Measurements from ENCODE around the gene ZSCAN2.
"Not testable (repeated sequence)": the region's sequence is repeated elsewhere in the genome, so short reads cannot be mapped to it uniquely, and the experiment has no call there.

ZSCAN2 gene

DNA sequence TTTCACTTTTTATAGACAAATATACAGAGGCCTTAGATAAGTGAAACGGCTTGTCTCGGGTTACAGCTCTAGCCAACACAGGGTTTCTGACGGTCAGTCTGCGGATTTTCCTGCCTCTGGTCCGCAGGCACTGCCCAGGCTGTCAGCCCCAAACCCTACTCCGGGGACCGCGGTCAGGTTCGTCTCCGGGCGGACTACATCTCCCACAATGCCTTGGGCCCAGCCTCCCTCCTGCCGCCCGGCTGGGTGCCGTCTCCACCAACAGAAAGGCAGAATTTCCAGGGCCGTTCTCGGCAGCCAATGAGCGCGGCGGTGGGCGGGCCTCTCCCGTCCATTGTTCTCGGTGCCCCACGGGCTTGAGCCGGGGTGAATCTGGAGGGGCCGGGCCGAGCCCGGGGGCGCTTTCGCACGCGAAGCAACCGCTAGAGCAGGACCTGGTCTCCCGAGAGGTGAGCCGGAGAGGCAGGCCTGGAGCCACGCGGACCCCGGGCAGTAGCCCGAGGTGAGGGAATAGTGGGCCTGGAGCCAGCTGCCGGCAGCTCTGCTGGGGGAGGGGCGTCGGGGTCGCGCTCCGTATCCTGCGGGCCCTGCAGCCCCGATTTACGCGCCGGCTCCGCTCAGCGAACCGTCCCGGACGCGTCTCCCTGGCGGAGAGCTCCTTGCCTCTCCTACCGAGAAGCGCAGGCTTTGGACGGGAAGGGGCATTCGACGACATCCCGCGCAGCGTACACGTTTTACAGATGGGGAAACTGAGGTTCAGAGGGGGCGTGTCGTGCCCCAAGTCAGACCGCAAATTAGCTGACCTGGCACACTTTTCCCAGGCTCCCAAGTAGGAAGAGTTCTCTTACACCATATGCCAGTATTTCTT, at the start of gene ZSCAN2:
TSS of gene ZSCAN2 (plus strand) at position 323 of the 868 bp plus-strand sequence. CDS start 2,919 bp downstream, outside the sequence.
- peak; percentile 83 to 93 (median 89) for DNase-seq (ENCODE audit: low read depth in 2 of 3, low spot score in 2 of 3)

DNA sequence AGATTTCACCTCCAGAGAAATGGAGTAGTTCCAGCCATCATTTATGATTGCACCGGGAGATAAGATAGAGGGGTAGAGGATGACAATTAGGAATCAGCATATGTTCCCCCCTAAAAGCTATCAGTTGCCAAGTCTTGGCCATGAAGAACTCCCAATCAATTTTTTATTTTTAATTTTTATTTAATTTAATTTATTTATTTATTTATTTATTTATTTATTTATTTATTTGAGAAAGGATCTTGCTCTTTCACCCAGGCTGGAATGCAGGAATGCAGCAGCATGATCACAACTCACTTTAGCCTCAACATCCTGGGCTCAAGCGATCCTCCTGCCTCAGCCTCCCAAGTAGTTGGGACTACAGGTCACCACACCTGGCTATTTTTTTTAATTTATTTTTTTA, 49.2 kb upstream of the ZSCAN2 start:
- not testable (repeated sequence) for DNase-seq (ENCODE audit: low read depth in 2 of 3, low spot score in 2 of 3)

DNA sequence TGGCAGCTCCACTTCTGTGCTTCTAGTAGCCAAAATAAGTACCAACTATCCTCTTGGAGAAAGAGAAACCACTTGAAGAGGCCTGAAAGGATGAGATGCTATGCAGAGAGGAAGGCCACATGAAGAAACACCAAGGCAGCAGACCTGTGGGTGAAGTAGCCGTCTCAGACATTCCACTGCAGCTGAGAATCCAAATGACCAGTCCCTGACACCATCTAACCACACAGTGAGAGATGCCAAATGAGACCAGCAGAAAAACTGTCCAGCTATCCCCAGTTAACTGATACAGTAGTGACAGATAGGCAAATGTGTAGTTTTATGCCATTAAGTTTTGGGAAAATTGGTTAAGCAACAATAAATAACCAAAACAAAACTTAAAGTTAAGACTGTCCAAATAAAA, 47.9 kb upstream of the ZSCAN2 start:
- DNase-seq (ENCODE audit: low read depth in 2 of 3, low spot score in 2 of 3), result no peak

DNA sequence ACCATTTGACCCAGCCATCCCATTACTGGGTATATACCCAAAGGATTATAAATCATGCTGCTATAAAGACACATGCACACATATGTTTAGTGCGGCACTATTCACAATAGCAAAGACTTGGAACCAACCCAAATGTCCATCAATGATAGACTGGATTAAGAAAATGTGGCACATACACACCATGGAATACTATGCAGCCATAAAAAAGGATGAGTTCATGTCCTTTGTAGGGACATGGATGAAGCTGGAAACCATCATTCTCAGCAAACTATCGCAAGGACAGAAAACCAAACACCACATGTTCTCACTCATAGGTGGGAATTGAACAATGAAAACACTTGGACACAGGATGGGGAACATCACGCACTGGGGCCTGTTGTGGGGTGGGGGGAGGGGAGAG, 44.1 kb upstream of the ZSCAN2 start:
- not testable (repeated sequence) for DNase-seq (ENCODE audit: low read depth in 2 of 3, low spot score in 2 of 3)

DNA sequence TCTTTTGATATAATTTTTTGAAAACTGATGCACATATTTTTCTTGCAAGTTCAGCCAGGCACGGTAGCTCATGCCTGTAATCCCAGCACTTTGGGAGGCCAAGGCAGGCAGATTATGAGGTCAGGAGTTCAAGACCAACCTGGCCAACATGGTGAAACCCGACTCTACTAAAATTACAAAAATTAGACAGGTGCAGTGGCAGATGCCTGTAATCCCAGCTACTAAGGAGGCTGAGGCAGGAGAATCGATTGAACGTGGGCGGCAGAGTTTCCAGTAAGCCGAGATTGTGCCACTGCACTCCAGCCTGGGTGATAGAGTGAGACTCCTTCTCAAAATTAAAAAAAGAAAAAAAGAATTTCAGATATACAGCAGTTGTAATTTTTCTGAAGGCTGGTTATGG, 32.8 kb upstream of the ZSCAN2 start:
- not testable (repeated sequence) for DNase-seq (ENCODE audit: low read depth in 2 of 3, low spot score in 2 of 3)

DNA sequence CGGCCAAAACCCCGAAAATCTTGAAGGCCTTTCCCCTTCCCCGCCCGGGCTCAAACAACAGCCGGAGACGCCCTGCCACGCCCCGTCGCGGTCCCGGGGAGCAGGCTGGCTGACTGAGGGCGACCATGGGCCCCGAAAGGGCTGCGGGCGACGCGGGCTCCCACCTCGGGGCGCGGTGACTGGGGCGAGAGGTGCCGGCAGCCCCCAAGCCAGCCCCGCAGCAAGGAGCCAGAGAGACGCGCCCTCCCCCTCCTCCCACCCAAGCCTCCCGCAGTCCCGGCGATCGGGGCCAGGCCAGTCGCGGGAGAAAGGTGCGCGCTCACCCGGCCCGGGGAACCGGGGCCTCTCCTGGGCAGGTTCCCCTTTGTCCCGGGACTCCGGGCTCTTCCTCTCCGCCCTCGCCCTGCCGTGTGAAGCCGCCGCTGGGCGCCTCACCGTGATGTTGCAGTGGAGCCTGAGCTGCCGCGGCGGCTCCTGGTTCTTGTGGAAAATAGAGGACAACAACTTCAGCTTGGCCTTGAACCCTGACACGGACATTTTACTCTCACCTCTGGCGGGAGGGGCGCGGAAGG, 30.6 kb upstream of the ZSCAN2 start:
- peak; percentile 16 to 31 (median 28) for DNase-seq (ENCODE audit: low read depth in 2 of 3, low spot score in 2 of 3)

DNA sequence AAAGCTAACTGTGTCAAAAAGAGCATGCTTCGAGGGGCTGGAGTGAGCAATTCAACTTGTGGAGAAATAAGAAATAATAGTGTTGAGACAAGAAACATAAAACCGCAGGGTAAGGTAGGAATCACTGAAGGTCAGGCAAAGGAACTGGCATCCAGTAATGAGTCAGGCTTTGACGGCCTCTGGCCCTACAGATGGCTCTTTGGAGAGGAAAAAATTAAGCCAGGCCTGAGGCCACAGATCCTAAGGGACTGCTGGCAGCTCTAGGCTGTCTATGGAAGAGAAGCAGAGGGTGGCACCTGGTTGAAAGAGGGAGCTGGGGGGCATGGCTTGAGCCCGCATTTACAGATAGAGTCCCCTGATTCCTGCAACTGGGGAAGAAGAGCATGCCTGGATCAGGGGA, 28.6 kb upstream of the ZSCAN2 start:
- no peak for DNase-seq (ENCODE audit: low read depth in 2 of 3, low spot score in 2 of 3)

DNA sequence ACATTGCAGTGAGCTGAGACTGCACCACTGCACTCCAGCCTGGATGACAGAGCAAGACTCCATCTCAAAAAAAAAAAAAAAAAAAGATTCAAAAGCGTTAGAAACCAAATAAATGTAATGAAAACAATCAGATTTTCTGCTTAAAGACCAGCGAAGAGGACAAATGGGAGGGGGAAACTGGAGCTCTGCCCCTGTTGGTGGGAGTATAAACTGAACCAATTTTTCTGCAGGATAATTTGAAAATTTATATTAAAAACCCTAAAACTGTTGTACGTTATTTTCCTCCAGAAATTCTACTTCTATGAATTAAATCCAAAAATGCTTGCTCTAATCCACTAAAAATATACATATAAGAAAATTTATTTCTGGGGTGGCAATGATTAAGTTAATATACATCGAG, 25.3 kb upstream of the ZSCAN2 start:
- no peak for DNase-seq (ENCODE audit: low read depth in 2 of 3, low spot score in 2 of 3)

DNA sequence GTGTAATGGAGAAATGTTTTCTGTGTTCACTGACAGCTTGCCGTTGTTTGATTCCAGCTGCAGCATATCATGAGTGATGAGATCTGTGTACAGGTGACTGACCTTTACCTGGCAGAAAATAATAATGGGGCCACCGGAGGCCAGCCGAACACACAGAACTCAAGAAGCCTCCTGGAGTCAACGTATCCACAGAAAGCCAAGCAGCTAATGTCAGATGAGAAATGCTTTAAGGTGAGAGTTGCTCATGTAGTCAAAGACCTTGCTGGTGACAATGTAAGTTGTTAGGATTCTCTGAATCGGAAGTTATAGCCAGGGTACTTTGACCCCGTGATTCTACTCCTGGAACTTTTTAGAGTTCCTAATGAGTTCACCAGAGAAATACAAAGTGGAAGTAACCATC, 22.9 kb upstream of the ZSCAN2 start:
- DNase-seq (ENCODE audit: low read depth in 2 of 3, low spot score in 2 of 3), result not testable (repeated sequence)

DNA sequence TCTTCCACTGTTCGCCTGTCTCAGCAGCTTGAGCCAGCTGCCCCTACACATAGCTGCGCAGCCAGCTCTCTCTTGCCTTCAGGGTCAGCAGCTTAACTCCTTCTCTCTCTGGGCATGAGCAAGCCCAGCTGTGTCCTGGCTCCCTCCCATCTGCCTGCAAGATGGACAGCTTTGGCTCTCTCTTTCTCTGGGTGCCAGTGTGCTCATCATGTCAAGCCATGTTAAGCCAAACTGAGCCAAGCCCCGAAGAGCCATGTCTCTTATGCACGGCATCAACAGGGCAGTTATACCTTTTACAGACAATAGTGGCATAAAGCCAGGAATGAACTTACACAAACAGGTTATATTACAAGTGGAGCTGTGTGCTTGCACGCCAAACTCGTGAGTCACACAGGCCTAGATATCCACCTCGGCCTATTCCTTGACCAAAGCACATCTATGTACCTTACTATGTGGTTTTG, 21.5 kb upstream of the ZSCAN2 start:
- not testable (repeated sequence) for DNase-seq (ENCODE audit: low read depth in 2 of 3, low spot score in 2 of 3)

DNA sequence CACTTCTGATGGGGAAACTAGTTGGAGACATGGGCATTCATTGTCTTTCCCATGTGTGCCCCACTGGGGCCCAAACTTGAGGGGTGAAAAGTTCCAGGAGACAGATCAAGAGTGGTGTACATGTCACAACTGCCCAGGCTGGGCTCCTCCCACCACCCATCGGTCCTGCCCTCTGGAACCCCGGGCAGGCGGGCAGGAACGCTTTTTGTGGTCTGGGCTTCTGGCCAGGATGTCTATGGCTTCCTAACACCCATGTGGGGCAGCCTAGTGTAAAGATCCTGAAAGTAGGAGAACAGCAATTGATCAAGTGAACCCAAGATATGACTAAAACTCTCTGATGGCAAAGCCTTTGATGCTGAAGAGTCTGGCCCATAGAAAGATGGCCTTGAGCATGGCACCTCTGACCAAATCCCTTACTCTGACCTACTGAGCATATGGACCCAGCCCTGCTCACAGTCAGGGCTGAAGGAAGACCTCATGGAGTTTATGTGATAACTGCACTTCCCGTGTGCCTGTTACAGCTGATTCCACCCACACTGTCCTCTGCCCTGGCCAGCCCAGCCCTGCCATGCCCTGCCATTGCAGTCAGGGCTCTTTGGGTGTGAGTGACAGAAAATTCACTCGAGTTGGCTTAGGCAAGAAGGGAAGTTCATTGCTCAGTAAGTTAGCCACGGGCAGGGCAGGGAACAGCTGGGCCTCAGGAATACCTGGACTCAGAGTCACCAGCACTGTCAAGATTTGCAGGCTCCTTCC, 19.0 kb upstream of the ZSCAN2 start:
- DNase-seq (ENCODE audit: low read depth in 2 of 3, low spot score in 2 of 3), result not testable (repeated sequence)

DNA sequence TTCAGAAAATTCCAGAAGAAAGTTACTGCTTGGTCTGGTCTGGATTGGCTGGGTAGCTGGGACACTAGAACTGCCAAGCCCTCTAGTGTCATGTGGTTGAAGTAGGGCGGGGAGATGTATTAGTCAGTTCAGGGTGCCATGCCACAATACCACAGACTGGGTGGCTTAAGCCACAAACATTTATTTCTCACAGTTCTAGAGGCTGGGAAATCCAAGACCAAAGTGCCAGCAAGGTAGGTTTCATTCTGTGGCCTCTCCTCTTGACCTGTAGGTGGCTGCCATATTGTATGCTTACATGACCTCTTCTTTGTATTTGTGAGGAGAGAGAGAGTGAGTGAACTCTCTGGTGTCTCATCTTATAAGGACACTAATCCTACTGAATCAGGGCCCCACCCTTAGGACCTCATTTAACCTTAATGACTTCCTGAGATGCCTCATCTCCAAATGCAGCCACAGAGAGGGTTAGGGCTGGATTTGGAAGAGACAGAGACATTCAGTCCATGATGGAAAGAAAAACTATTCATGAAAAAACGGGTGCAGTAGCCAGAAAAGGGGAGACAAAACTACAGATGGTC, 18.1 kb upstream of the ZSCAN2 start:
- DNase-seq (ENCODE audit: low read depth in 2 of 3, low spot score in 2 of 3), result no peak

DNA sequence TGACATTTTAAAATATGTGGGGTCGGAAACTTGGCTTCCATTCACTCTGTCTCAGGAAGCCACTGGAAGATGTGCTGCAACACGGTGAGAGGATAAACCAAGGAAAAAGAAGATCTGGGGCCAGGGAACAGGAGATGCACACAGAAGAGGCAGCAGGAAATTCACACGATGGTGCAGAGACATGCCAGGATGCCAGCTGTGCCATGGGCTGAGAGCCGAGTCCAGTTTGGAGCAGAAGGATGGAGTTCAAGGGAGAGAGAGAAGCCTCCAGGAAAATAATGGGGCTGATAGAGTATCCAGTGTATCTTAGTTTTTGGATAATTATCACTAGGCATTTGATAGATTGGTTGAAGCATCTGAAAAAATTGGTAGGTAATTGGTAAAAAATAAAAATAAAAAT, 16.9 kb upstream of the ZSCAN2 start:
- not testable (repeated sequence) for DNase-seq (ENCODE audit: low read depth in 2 of 3, low spot score in 2 of 3)

DNA sequence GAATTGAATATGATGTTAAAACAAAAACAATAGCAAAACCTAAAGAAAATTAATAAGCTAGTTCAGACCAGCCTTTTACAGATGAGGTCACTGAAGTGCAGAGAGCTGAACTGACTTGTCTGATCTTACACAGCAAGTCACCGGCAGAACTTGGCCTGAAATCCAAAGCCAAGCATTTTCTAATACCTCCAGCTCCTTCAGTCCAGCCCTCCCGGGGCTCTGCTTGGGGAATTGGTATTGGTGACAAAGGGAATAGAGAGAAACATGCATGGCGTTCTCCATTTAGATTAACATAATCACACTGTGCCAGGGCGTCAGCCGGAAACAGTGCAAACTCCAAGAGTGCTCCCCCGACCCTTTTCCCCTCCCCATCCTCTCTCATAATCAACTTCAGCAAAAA, 14.1 kb upstream of the ZSCAN2 start:
- DNase-seq (ENCODE audit: low read depth in 2 of 3, low spot score in 2 of 3), result no peak

DNA sequence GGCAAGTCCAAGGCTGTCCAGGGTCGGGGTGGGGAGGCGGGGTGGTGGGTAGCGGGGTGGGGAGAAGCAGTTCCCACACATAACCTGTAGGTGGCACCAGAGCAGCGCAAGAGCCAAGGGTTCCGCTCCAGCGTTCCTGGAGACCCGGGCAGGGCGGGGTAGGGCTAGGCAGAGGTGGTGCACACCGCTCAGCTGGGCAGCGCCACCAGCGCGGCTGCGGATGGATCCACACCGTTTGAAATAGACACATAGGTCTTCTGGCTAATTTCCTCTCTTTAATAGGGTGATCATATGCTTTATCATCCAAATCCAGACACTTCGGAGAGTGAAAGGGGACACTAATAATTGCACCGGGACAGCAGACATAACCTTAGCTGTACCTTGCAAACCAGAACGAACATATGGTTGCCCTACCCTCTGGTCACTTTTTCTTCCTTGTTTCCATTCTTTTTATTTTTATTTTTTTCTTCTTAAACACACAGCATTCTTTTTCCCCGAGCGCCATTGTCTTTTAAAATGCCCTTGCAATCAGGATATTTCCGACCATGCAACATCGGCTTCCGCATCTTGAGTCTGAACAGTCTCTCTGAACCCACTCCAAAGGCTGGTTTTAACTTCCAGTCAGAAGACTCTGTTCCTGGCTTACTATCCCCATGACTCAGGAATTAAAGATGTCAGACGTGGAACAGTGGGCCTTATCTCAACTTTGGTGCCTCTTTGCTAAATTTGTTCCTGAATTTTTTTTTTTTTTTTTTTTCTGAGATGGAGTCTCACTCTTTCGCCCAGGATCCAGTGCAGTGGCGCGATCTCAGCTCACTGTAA, 12.5 kb upstream of the ZSCAN2 start:
- peak; percentile 66 to 81 (median 77) for DNase-seq (ENCODE audit: low read depth in 2 of 3, low spot score in 2 of 3)

DNA sequence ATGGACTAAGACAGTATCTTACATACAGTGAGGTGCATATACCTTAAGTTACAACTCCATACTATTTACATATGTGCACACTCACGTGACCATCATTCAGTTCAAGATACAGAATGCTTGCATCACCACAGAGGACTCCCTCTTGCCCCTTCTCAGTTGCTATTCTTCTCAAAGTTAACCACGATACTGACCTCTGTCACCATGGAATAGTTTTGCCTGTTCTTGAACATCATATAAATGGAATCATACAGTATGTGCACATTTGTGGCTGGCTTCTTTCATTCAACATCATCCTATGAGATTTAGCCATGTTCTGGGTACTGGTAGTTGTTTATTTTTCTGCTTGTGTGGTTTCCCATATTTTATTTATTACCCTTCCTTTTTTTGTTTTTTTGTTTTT, 10.4 kb upstream of the ZSCAN2 start:
- no peak for DNase-seq (ENCODE audit: low read depth in 2 of 3, low spot score in 2 of 3)

DNA sequence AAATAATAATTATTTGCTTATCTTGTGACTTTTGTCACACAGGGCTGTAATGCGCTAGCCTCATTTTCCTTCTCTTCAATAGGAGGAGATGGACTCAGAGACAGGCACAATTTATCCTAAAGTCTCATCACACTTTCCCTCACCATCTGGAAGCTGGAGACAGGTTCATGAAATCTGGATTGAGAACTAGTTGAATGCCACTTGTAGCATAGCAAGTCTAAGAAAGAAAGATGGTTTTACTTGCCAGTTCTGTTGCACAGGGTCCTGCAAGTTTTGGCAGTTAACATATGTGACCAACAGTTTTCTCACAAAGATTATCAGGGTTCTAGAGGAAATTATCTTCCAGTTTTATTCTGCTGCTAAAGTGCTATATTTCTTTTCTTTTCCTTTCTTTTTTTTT, 9.0 kb upstream of the ZSCAN2 start:
- DNase-seq (ENCODE audit: low read depth in 2 of 3, low spot score in 2 of 3), result no peak

DNA sequence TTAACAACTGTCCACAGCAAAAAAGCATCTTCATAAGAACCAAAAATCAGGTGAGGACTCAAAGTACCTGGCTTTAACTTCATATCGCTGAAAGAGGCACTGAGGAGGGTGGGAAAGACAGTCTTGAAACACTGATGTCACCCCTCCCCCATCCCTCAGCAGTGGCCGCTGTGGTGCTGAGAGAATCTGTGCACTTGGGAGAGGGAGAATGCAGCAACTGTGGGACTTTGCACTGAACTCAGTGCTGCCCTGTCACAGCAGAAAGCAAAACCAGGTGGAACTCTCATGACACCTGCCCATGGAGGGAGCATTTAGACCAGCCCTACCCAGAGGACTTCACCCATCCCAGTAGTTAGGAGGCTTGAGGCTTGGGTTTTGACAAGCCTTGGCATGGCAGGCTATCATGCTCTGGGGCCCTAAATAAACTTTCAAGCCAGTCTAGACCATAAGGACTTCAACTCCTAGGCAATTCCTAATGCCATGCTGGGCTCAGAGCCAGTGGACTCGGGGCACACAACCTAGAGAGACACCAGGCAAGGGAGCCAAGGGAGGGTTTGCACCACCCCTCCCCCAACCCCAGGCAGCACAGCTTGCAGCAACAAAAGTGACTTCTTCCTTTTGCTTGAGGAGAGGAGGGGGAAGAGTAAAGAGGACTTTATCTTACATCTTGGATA, 6.1 kb upstream of the ZSCAN2 start:
- no peak for DNase-seq (ENCODE audit: low read depth in 2 of 3, low spot score in 2 of 3)

DNA sequence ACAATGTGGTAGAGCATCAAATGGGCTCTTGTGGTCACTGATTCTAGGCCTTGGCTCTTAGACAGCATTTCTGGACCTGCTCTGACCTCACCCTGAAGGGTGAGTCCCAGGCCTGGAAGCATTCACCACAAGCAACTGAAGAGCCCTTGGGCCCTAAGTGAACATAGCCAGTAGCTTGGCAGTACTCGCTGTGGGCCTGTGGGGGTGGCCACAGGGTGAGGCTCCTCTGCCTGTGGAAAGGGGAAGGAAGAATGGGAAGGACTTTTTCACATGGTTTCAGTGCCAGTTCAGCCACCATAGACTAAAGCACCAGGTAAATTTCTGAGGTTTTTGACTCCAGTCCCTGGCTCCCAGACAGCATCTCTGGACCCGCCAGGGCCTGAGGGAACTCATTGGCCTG, 5.1 kb upstream of the ZSCAN2 start:
- no peak for DNase-seq (ENCODE audit: low read depth in 2 of 3, low spot score in 2 of 3)

DNA sequence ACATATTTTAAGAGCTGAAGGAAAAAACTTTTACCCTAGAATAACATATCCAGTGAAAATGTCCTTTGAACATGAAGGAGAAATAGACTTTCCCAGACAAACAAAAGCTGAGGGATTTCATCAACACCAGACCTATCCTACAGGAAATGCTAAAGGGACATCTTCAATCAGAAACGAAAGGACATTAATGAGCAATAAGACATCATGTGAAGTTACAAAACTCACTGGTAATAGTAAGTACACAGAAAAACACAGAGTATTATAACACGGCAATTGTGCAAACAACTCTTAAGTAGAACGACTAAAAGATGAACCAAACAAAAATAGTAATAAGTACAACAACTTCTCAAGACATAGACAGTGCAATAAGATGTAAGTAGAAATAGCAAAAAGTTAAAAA, 3.5 kb upstream of the ZSCAN2 start:
- DNase-seq (ENCODE audit: low read depth in 2 of 3, low spot score in 2 of 3), result no peak

Measured in activated CD8-positive, alpha-beta memory T cell treated with anti-CD3 and anti-CD28 coated beads for 48 hours (primary cell).